ENCODE data around the gene COL4A5. TPM values are rescaled to one million over a fixed set of nuclear protein-coding genes. Genes with fewer than 3 reads are reported as not detected.
A peak's percentile ranks its signal among the peaks of the same experiment; 100 is the strongest.

Gene COL4A5
- total and polyA plus RNA-seq, 2 of the 13 experiments (the other 11 are each of a cell fraction or from before 2014, with no cell fraction given), result 39.5 to 45.5 TPM

GRCh38 chrX:108516184-108516583, 76.5 kb downstream of the COL4A5 start (continued):
- TF ChIP-seq, protein P1, sequence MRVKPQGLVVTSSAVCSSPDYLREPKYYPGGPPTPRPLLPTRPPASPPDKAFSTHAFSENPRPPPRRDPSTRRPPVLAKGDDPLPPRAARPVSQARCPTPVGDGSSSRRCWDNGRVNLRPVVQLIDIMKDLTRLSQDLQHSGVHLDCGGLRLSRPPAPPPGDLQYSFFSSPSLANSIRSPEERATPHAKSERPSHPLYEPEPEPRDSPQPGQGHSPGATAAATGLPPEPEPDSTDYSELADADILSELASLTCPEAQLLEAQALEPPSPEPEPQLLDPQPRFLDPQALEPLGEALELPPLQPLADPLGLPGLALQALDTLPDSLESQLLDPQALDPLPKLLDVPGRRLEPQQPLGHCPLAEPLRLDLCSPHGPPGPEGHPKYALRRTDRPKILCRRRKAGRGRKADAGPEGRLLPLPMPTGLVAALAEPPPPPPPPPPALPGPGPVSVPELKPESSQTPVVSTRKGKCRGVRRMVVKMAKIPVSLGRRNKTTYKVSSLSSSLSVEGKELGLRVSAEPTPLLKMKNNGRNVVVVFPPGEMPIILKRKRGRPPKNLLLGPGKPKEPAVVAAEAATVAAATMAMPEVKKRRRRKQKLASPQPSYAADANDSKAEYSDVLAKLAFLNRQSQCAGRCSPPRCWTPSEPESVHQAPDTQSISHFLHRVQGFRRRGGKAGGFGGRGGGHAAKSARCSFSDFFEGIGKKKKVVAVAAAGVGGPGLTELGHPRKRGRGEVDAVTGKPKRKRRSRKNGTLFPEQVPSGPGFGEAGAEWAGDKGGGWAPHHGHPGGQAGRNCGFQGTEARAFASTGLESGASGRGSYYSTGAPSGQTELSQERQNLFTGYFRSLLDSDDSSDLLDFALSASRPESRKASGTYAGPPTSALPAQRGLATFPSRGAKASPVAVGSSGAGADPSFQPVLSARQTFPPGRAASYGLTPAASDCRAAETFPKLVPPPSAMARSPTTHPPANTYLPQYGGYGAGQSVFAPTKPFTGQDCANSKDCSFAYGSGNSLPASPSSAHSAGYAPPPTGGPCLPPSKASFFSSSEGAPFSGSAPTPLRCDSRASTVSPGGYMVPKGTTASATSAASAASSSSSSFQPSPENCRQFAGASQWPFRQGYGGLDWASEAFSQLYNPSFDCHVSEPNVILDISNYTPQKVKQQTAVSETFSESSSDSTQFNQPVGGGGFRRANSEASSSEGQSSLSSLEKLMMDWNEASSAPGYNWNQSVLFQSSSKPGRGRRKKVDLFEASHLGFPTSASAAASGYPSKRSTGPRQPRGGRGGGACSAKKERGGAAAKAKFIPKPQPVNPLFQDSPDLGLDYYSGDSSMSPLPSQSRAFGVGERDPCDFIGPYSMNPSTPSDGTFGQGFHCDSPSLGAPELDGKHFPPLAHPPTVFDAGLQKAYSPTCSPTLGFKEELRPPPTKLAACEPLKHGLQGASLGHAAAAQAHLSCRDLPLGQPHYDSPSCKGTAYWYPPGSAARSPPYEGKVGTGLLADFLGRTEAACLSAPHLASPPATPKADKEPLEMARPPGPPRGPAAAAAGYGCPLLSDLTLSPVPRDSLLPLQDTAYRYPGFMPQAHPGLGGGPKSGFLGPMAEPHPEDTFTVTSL (CRISPR knock-in tag; IDR thresholded peaks at IDR 0.05; ENCODE audit: borderline replicate concordance), result peak; percentile 86; the same call in 1 of the 2 replicates
- TF ChIP-seq CREB1 (IDR thresholded peaks at IDR 0.05), result no peak
- peak; percentile 46; the same call in 1 of the 2 replicates for TF ChIP-seq CREB1 (CRISPR knock-in tag; IDR thresholded peaks at IDR 0.05)
- no peak for TF ChIP-seq TFDP1 (CRISPR knock-in tag; IDR thresholded peaks at IDR 0.05; ENCODE audit: borderline replicate concordance)
- TF ChIP-seq HMG20A (CRISPR knock-in tag; IDR thresholded peaks at IDR 0.05; ENCODE audit: borderline replicate concordance), result peak; percentile 56; the same call in 1 of the 2 replicates
- no peak for TF ChIP-seq HNRNPLL (IDR thresholded peaks at IDR 0.05; ENCODE audit: low read depth, low read length, poor library complexity, severe bottlenecking)
- no peak for TF ChIP-seq ZNF44 (CRISPR knock-in tag; IDR thresholded peaks at IDR 0.05)
- no peak for TF ChIP-seq ELF4 (CRISPR knock-in tag; IDR thresholded peaks at IDR 0.05; ENCODE audit: borderline replicate concordance)
- no peak for TF ChIP-seq CENPT (CRISPR knock-in tag; IDR thresholded peaks at IDR 0.05; ENCODE audit: low read depth)
- peak in 1 of 2 experiments; percentile 89; a peak in 2 of 4 replicates for TF ChIP-seq ATF4 (CRISPR knock-in tag; IDR thresholded peaks at IDR 0.05)
- TF ChIP-seq IRF1 (CRISPR knock-in tag; IDR thresholded peaks at IDR 0.05; ENCODE audit: low read depth), result no peak
- peak; percentile 97 for TF ChIP-seq TP53 (CRISPR knock-in tag; conservative IDR thresholded peaks at IDR 0.05)
- TF ChIP-seq ZC3H4 (CRISPR knock-in tag; IDR thresholded peaks at IDR 0.05; ENCODE audit: borderline replicate concordance), result no peak
- TF ChIP-seq CEBPG (CRISPR knock-in tag; IDR thresholded peaks at IDR 0.05), result peak; percentile 71
- TF ChIP-seq SALL1 (CRISPR knock-in tag; IDR thresholded peaks at IDR 0.05), result peak; percentile 42; the same call in 1 of the 2 replicates
- no peak for TF ChIP-seq ZNF749 (CRISPR knock-in tag; IDR thresholded peaks at IDR 0.05; ENCODE audit: borderline replicate concordance)
- no peak for TF ChIP-seq SRY (CRISPR knock-in tag; IDR thresholded peaks at IDR 0.05)
- no peak for TF ChIP-seq NAIF1 (CRISPR knock-in tag; IDR thresholded peaks at IDR 0.05; ENCODE audit: borderline replicate concordance)
- no peak for TF ChIP-seq SOX6 (IDR thresholded peaks at IDR 0.05)
- TF ChIP-seq SOX6 (CRISPR knock-in tag; IDR thresholded peaks at IDR 0.05), result peak; percentile 83
- TF ChIP-seq, protein P2, sequence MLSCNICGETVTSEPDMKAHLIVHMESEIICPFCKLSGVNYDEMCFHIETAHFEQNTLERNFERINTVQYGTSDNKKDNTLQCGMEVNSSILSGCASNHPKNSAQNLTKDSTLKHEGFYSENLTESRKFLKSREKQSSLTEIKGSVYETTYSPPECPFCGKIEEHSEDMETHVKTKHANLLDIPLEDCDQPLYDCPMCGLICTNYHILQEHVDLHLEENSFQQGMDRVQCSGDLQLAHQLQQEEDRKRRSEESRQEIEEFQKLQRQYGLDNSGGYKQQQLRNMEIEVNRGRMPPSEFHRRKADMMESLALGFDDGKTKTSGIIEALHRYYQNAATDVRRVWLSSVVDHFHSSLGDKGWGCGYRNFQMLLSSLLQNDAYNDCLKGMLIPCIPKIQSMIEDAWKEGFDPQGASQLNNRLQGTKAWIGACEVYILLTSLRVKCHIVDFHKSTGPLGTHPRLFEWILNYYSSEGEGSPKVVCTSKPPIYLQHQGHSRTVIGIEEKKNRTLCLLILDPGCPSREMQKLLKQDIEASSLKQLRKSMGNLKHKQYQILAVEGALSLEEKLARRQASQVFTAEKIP (CRISPR knock-in tag; IDR thresholded peaks at IDR 0.05; ENCODE audit: borderline replicate concordance), result no peak

All from HepG2 (cell line).